GM18907 (cell line): ENCODE measurements around the gene CALHM5.
A peak's percentile ranks its signal among the peaks of the same experiment; 100 is the strongest.
"Not testable (repeated sequence)": the region's sequence is repeated elsewhere in the genome, so short reads cannot be mapped to it uniquely, and the experiment has no call there.

Source experiments
- ATAC-seq: cut with Tn5 transposase; IDR thresholded peaks from one replicate; pipeline ENCODE4 v1.9.1; 2021; ENCODE audit warnings: mild to moderate bottlenecking, moderate library complexity; ENCODE audit not compliant: unreplicated experiment

CALHM5 gene

GRCh38 chr6:116511424-116512110 is at the start of gene CALHM5:
TSS of gene CALHM5 (plus strand) at chr6:116511639. CDS start at chr6:116511697, 58 bp downstream.
- no peak for ATAC-seq

GRCh38 chr6:116461932-116462885 is 49.2 kb upstream of the CALHM5 start:
- peak; percentile 89 for ATAC-seq

GRCh38 chr6:116463301-116463700 is 48.1 kb upstream of the CALHM5 start:
- ATAC-seq = no peak

GRCh38 chr6:116465246-116465645 is 46.2 kb upstream of the CALHM5 start:
- no peak for ATAC-seq

- ATAC-seq = no peak
These were observed 44.3 kb upstream of the CALHM5 start for GRCh38 chr6:116467096-116467495.

GRCh38 chr6:116467514-116467913 is 43.9 kb upstream of the CALHM5 start:
- ATAC-seq = no peak

GRCh38 chr6:116468293-116468692 is 43.1 kb upstream of the CALHM5 start:
- no peak for ATAC-seq

GRCh38 chr6:116471531-116471930 is 39.9 kb upstream of the CALHM5 start:
- no peak for ATAC-seq

- no peak for ATAC-seq
These were observed 38.7 kb upstream of the CALHM5 start for GRCh38 chr6:116472706-116473105.

GRCh38 chr6:116475141-116475540 is 36.3 kb upstream of the CALHM5 start:
- ATAC-seq = no peak

GRCh38 chr6:116476002-116476678 is 35.3 kb upstream of the CALHM5 start:
- ATAC-seq = peak; percentile 100

- no peak for ATAC-seq
These were observed 28.7 kb upstream of the CALHM5 start for GRCh38 chr6:116482780-116483179.

GRCh38 chr6:116483616-116484015 is 27.8 kb upstream of the CALHM5 start:
- ATAC-seq = no peak

GRCh38 chr6:116485559-116486184 is 25.8 kb upstream of the CALHM5 start:
- ATAC-seq = no peak

- no peak for ATAC-seq
These were observed 19.7 kb upstream of the CALHM5 start for GRCh38 chr6:116491610-116492330.

- ATAC-seq = no peak
These were observed 18.9 kb upstream of the CALHM5 start for GRCh38 chr6:116492331-116493067.

GRCh38 chr6:116495161-116495560 is 16.3 kb upstream of the CALHM5 start:
- not testable (repeated sequence) for ATAC-seq

GRCh38 chr6:116497113-116497676 is 14.2 kb upstream of the CALHM5 start:
- no peak for ATAC-seq

GRCh38 chr6:116500969-116501433 is 10.4 kb upstream of the CALHM5 start:
- ATAC-seq = no peak
